Measurements from ENCODE around the gene MCM10. TPM values are rescaled to one million over a fixed set of nuclear protein-coding genes. Genes with fewer than 3 reads are reported as not detected.

The MCM10 gene
- total RNA-seq, 2 experiments from 2014 or later: 0.16 to 0.50 TPM

DNA sequence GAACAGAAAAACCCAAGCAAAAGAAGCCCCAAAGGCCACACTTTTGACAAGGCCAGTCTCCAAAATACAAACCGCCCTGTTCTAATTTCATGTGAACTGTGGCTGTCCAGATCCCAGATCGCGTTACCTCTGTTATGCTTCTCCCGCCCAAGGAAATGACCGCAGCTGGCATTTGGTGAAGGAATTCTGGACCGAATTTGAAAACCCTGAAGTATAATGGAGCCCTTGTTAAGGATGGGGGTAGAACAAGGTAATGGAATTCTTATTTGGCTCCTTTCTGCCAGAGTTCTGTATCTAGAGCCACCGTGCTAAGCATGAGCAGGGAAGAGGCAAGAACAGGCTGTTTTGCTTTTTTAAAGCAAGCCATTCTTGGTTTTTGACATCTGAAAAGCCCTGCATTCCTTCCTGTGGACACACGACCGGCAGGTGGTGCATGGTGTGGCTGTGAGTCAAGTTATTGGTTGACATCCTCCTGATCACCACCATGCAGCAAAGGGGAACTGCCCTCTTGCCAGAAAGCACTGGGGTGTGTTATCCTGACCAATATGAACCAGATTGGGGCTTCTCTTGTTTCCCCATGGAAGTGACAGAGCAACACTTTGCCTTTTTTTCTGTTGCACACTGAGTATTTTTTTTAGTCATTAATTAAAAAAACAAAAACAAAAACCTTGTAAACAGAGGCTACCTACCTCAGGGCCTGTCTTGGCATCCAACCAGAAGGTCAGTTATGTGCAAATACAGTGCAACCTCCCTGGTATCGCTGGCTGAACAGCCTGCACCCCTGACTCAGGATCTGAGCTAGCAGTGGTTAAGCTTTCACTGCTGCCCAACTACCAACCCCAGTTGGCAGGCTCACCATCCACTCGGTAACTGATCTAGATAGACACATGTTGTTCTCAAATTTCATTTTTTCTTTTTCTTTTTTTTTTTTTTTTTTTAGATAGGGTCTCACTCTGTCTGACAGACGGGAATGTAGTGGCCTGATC, 58.6 kb downstream of the MCM10 start:
- H3K36me3 ChIP-seq (ENCODE audit: insufficient read depth, low read length): no peaks in the 10 kb centered on the region
- no peak overlapping the region for H3K4me3 ChIP-seq (ENCODE audit: low read length)
- H3K36me3 Mint-ChIP-seq (ENCODE audit: low read depth): no peaks in the 10 kb centered on the region
- CTCF ChIA-PET: no interaction called here
- H3K27ac Mint-ChIP-seq: no peak overlapping the region
- POLR2A ChIA-PET: no interaction called here
- intact Hi-C loops (cut with DNase I, micrococcal nuclease): no loop called here
- no peak overlapping the region for H3K4me3 Mint-ChIP-seq
- no peaks in the 10 kb centered on the region for H3K4me1 Mint-ChIP-seq (ENCODE audit: low read depth)
- TF ChIP-seq, protein P1, sequence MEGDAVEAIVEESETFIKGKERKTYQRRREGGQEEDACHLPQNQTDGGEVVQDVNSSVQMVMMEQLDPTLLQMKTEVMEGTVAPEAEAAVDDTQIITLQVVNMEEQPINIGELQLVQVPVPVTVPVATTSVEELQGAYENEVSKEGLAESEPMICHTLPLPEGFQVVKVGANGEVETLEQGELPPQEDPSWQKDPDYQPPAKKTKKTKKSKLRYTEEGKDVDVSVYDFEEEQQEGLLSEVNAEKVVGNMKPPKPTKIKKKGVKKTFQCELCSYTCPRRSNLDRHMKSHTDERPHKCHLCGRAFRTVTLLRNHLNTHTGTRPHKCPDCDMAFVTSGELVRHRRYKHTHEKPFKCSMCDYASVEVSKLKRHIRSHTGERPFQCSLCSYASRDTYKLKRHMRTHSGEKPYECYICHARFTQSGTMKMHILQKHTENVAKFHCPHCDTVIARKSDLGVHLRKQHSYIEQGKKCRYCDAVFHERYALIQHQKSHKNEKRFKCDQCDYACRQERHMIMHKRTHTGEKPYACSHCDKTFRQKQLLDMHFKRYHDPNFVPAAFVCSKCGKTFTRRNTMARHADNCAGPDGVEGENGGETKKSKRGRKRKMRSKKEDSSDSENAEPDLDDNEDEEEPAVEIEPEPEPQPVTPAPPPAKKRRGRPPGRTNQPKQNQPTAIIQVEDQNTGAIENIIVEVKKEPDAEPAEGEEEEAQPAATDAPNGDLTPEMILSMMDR (IDR thresholded peaks at IDR 0.05): no peak
- no peaks in the 10 kb centered on the region for H3K9me3 ChIP-seq (ENCODE audit: control insufficient read depth in 1 of 2, insufficient read depth in 1 of 2, low read length in 2 of 2)
- peak in 1 of 14 experiments; percentile 2 for DNase-seq
- no peak overlapping the region for H3K27ac ChIP-seq (ENCODE audit: low read depth in 1 of 2, low read length in 2 of 2)
- no peaks in the 10 kb centered on the region for H3K9me3 Mint-ChIP-seq
- H3K4me1 ChIP-seq (ENCODE audit: insufficient read depth, low read length): no peaks in the 10 kb centered on the region
- H3K27me3 ChIP-seq (ENCODE audit: control insufficient read depth in 1 of 2, insufficient read depth in 2 of 2, low read length in 2 of 2): no peaks in the 10 kb centered on the region
- no peaks in the 10 kb centered on the region for H3K27me3 Mint-ChIP-seq
- ATAC-seq (ENCODE audit: poor library complexity): no peak

DNA sequence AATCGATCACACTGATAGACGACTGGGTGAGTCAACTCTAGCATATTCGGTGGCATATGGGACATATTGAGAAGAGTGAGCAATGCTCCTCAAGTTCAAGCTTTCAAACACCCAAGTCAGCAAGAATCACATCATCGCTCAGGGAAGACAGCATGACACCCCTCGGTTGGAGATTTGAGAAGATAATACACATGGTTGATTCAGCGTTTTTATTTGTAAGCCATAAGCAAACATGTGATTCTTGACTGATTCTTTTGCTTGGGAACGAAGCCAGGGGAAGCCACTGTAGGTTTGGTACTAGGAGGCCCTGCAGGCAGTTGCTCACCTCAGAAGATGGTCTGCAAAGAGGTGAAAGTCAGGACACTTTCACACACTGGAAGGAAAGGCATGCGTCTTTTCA, 60.2 kb downstream of the MCM10 start:
- Mint-ChIP-seq H3K9me3 (no peaks in the 10 kb centered on the region), H3K4me3 (no peak overlapping the region), H3K4me1 (ENCODE audit: low read depth) (no peaks in the 10 kb centered on the region), H3K27ac (no peak overlapping the region), H3K36me3 (ENCODE audit: low read depth) (no peaks in the 10 kb centered on the region), H3K27me3 (no peaks in the 10 kb centered on the region)
- H3K27me3 ChIP-seq (ENCODE audit: control insufficient read depth in 1 of 2, insufficient read depth in 2 of 2, low read length in 2 of 2): no peaks in the 10 kb centered on the region
- POLR2A ChIA-PET: no interaction called here
- ATAC-seq (ENCODE audit: poor library complexity): no peak
- H3K36me3 ChIP-seq (ENCODE audit: insufficient read depth, low read length): no peaks in the 10 kb centered on the region
- no peak for DNase-seq
- CTCF ChIA-PET: no interaction called here
- no peaks in the 10 kb centered on the region for H3K4me1 ChIP-seq (ENCODE audit: insufficient read depth, low read length)
- intact Hi-C loops (cut with DNase I, micrococcal nuclease): no loop called here
- no peak overlapping the region for H3K4me3 ChIP-seq (ENCODE audit: low read length)
- H3K9me3 ChIP-seq (ENCODE audit: control insufficient read depth in 1 of 2, insufficient read depth in 1 of 2, low read length in 2 of 2): no peaks in the 10 kb centered on the region
- TF ChIP-seq, protein P1 (IDR thresholded peaks at IDR 0.05): no peak
- H3K27ac ChIP-seq (ENCODE audit: low read depth in 1 of 2, low read length in 2 of 2): no peak overlapping the region

GRCh38 chr10:13222151-13222550, 60.8 kb downstream of the MCM10 start:
- no peak overlapping the region for H3K4me3 Mint-ChIP-seq
- ChIA-PET POLR2A (no interaction called here), CTCF (no interaction called here)
- TF ChIP-seq, protein P1 (IDR thresholded peaks at IDR 0.05): no peak
- Histone ChIP-seq H3K27me3 (ENCODE audit: control insufficient read depth in 1 of 2, insufficient read depth in 2 of 2, low read length in 2 of 2) (no peaks in the 10 kb centered on the region), H3K4me3 (ENCODE audit: low read length) (no peak overlapping the region), H3K4me1 (ENCODE audit: insufficient read depth, low read length) (no peaks in the 10 kb centered on the region), H3K36me3 (ENCODE audit: insufficient read depth, low read length) (no peaks in the 10 kb centered on the region), H3K9me3 (ENCODE audit: control insufficient read depth in 1 of 2, insufficient read depth in 1 of 2, low read length in 2 of 2) (no peaks in the 10 kb centered on the region), H3K27ac (ENCODE audit: low read depth in 1 of 2, low read length in 2 of 2) (no peak overlapping the region)
- H3K9me3 Mint-ChIP-seq: no peaks in the 10 kb centered on the region
- intact Hi-C loops (cut with DNase I, micrococcal nuclease): no loop called here
- H3K27ac Mint-ChIP-seq: no peak overlapping the region
- H3K27me3 Mint-ChIP-seq: no peaks in the 10 kb centered on the region
- no peak for DNase-seq
- H3K4me1 Mint-ChIP-seq (ENCODE audit: low read depth): no peaks in the 10 kb centered on the region
- no peaks in the 10 kb centered on the region for H3K36me3 Mint-ChIP-seq (ENCODE audit: low read depth)
- no peak for ATAC-seq (ENCODE audit: poor library complexity)
